ENCODE data around the gene ZNF492.

The ZNF492 gene

DNA sequence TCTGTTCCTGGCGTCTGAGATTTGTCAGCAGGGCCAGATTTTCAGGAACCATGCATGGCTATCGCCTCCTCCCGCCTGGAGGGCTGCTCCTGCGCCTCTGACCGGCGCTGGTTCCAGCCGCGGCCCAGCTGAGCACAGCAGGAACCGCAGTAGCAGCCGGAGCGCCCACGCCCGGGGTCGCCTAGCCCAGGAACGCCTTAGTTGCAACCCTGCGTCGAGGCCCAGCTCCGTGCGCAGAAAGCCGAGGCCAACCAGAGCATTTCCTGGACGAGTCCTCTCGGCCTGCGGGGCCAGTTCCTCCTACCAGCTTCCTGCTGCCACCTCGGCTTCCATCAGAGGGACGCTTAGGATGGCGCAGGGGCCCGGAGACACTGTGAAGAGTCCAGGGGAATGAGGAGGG is 74.9 kb downstream of the ZNF492 start:
- DNase-seq (ENCODE audit: low read depth), result no peak
- TF ChIP-seq CTCF (IDR thresholded peaks at IDR 0.05; ENCODE audit: low read length, missing control alignments), result no peak
- H3K4me3 ChIP-seq (replicated peaks; ENCODE audit: low read depth, low read length), result no peak overlapping the region
